Pancreas (tissue), 10 donors: Measurements from ENCODE around the gene TMIE. TPM values are rescaled to one million over a fixed set of nuclear protein-coding genes. Genes with fewer than 3 reads are reported as not detected.
A peak's percentile ranks its signal among the peaks of the same experiment; 100 is the strongest.

Experiments used
- ATAC-seq, 4 donors: fragments of 200-7000 bp; cut with Tn5 transposase; one replicate each; pipeline versions ENCODE4 v1.8.0 to v1.9.1; 2020; ENCODE audit warnings: mild to moderate bottlenecking in 4 of 4, moderate library complexity in 4 of 4
- DNase-seq, 6 donors: peaks; one replicate each; pipeline ENCODE4 v3.0.0-alpha.2; 2020
- FAIRE-seq: peaks from 2 replicates; lab custom pipeline; 2012; peaks lifted over from hg19 to GRCh38; lab: Jason Lieb, UNC
- H3K27ac ChIP-seq, 4 donors: fragments of 200-600 bp; sonication (generic); 1 replicate in 3 of 4; 2 replicates in 1 of 4; pipeline versions ENCODE4 v1.5.0 to v1.8.0; 2020
- H3K27me3 ChIP-seq, 4 donors: fragments of 200-600 bp; one replicate each; pipeline ENCODE4 v1.8.0; 2021
- H3K36me3 ChIP-seq, 3 donors: fragments of 200-600 bp; sonication (generic) in 1 of 3; one replicate each; pipeline versions ENCODE4 v1.5.0 to v1.8.0; 2020 to 2021
- H3K4me1 ChIP-seq, 3 donors: fragments of 200-600 bp; one replicate each; pipeline ENCODE4 v1.8.0; 2021
- H3K4me3 ChIP-seq, 4 donors: fragments of 200-600 bp; sonication (generic) in 2 of 4; one replicate each; pipeline versions ENCODE4 v1.5.0 to v1.8.0; 2020 to 2021
- H3K9me3 ChIP-seq, 4 donors: fragments of 200-600 bp; one replicate each; pipeline ENCODE4 v1.8.0; 2021
- CTCF ChIP-seq, 4 donors: fragments of 200-600 bp; sonication (generic) in 3 of 4; IDR thresholded peaks; one replicate each; pipeline versions ENCODE4 v1.5.0 to v1.8.0; 2021; ENCODE audit warnings: antibody characterized with exemption in 4 of 4
- WGBS, 2 donors: extraction: QIAGEN DNeasy Blood & Tissue Kit; methylation state at CpG; one replicate each; pipeline ENCODE4 v1.1.7; 2013; 5-methylcytosine and 5-hydroxymethylcytosine counted together
- intact Hi-C, 3 donors: fragments of 100-400 bp; cut with DNase I; formaldehyde crosslinking; loops; one replicate each; pipeline versions ENCODE4 v1.11.1 to v1.14.2; 2022
- polyA plus RNA-seq, 2 donors: library from polyadenylated mRNA; stranded (reverse); fragments of 200-250 nt; gene quantifications; one replicate each; pipeline ENCODE4 v1.2.3, GENCODE V29; 2013
- total RNA-seq, 6 donors: library from RNA; stranded (reverse); fragmentation: NEBNext Ultra II Directional in 4 of 6; extraction: Animal tissue kit (Norgen Biotek cat#: 25700) in 4 of 6; gene quantifications; one replicate each; pipeline versions ENCODE4 v1.2.1 to v1.2.4, GENCODE V29; 2021 to 2023
- donor health status: healthy with polysubstance abuse.
- donor health status: DM: no; HTN: no; CAD: no; lungs with moderate emphysema.
- donor health status: DM: no; HTN: no; CAD: no.
- donor health status: control.
- donor health status: control.
- donor health status: Bipolar disorder and iron deficiency.
- donor health status: DM: yes; HTN: yes; CAD: no.
- donor health status: DM: no; HTN: no; CAD: no.
- donor health status: DM: no; HTN: no; CAD: no.
- donor health status: DM: yes; HTN: yes; CAD: no.

The TMIE gene
- total and polyA plus RNA-seq, 8 donors, result 0.08 to 0.52 (median 0.14) TPM; not detected in 1

GRCh38 chr3:46675843-46676567 is 25.2 kb upstream of the TMIE start:
- Histone ChIP-seq H3K4me1 (no peaks in the 10 kb centered on the region), H3K36me3 (peaks cover 0 to 4% (median 0%) of the 10 kb centered on the region in 3 donors), H3K27ac (no peak overlapping the region), H3K27me3 (no peaks in the 10 kb centered on the region), H3K4me3 (no peak overlapping the region), H3K9me3 (no peaks in the 10 kb centered on the region)
- ATAC-seq, result no peak
- DNase-seq, result peak in 2 of 6 donors; percentile 24 to 28
- FAIRE-seq, result no peak
- intact Hi-C loops, result no loop called here
- 87 to 93% methylated on average over 9 of the region's 9 CpGs for WGBS, 2 donors
- no peak for TF ChIP-seq CTCF (IDR thresholded peaks at IDR 0.05)

GRCh38 chr3:46676601-46677410 is 24.4 kb upstream of the TMIE start:
- FAIRE-seq (no peak), DNase-seq (peak in 1 of 6 donors; percentile 61), ATAC-seq (no peak)
- intact Hi-C loops, result no loop called here
- 84 to 86% methylated on average over 16 of the region's 16 CpGs for WGBS, 2 donors
- Histone ChIP-seq H3K9me3 (no peaks in the 10 kb centered on the region), H3K27me3 (no peaks in the 10 kb centered on the region), H3K36me3 (no peaks in the 10 kb centered on the region), H3K4me3 (no peak overlapping the region), H3K27ac (no peak overlapping the region), H3K4me1 (no peaks in the 10 kb centered on the region)
- no peak for TF ChIP-seq CTCF (IDR thresholded peaks at IDR 0.05)

- WGBS, 2 donors, result 83 to 86% methylated on average over 6 of the region's 6 CpGs
- no peaks in the 10 kb centered on the region for H3K27me3 ChIP-seq
- no peak overlapping the region for H3K4me3 ChIP-seq
- ATAC-seq (peak in 3 of 4 donors; percentile 39 to 71 (median 55)), DNase-seq (peak in 1 of 6 donors; percentile 64), FAIRE-seq (no peak)
- no peak overlapping the region for H3K27ac ChIP-seq
- intact Hi-C loops, result no loop called here
- H3K4me1 ChIP-seq, result no peaks in the 10 kb centered on the region
- no peaks in the 10 kb centered on the region for H3K9me3 ChIP-seq
- no peaks in the 10 kb centered on the region for H3K36me3 ChIP-seq
- TF ChIP-seq CTCF (IDR thresholded peaks at IDR 0.05), result no peak
Observed at GRCh38 chr3:46677411-46677726, 23.8 kb upstream of the TMIE start.

GRCh38 chr3:46678280-46678679 is 22.9 kb upstream of the TMIE start:
- intact Hi-C loops, result no loop called here
- no peak for FAIRE-seq
- no peak overlapping the region for H3K27ac ChIP-seq
- H3K9me3 ChIP-seq, result no peaks in the 10 kb centered on the region
- H3K36me3 ChIP-seq, result no peaks in the 10 kb centered on the region
- no peak for TF ChIP-seq CTCF (IDR thresholded peaks at IDR 0.05)
- no peak overlapping the region for H3K4me3 ChIP-seq
- no peaks in the 10 kb centered on the region for H3K4me1 ChIP-seq
- H3K27me3 ChIP-seq, result no peaks in the 10 kb centered on the region
- 93 to 94% methylated on average over 6 of the region's 6 CpGs for WGBS, 2 donors
- DNase-seq, result peak in 1 of 6 donors; percentile 39
- no peak for ATAC-seq
